HepG2 (cell line): ENCODE measurements around the gene C1orf21. TPM values are rescaled to one million over a fixed set of nuclear protein-coding genes. Genes with fewer than 3 reads are reported as not detected.

Source experiments
- ATAC-seq: fragments of 200-7000 bp; cut with Tn5 transposase; 3 replicates; pipeline ENCODE4 v1.9.1; 2020; ENCODE audit warnings: mild to moderate bottlenecking, moderate library complexity
- BruUV-seq: library from RNA; stranded (reverse); fragments of 400-500 nt; replicated peaks from 2 replicates; lab custom pipeline; 2021; lab: Mats Ljungman, UMichigan
- CTCF ChIA-PET: fragments of 300-600 bp; formaldehyde crosslinking; extraction: SDS; loops from one replicate; lab custom pipeline; 2021; ENCODE audit warnings: low total read pairs, inconsistent platforms, low intra/inter-chr PET ratio; lab: Yijun Ruan, JAX
- POLR2A ChIA-PET: fragments of 350-600 bp; sonication (Branson Sonifier 250); formaldehyde crosslinking; loops from one replicate; lab custom pipeline; 2020; ENCODE audit warnings: antibody characterized with exemption, inconsistent platforms; lab: Yijun Ruan, JAX
- DNase-seq: peaks from one replicate; pipeline ENCODE4 v3.0.0-alpha.2; 2015; ENCODE audit warnings: low spot score
- FAIRE-seq: peaks from 3 replicates; lab custom pipeline; 2011; peaks lifted over from hg19 to GRCh38; lab: Jason Lieb, UNC
- H2AFZ ChIP-seq: one replicate; pipeline ENCODE4 v1.6.1; 2011; ENCODE audit warnings: low read length, inconsistent platforms
- H3K27ac ChIP-seq: fragments of 300-600 bp; 3 replicates; pipeline ENCODE4 v1.8.0; 2011; ENCODE audit warnings: mixed run types, mild to moderate bottlenecking, mixed read lengths, low read length, inconsistent platforms; ENCODE audit not compliant: insufficient read depth; ENCODE audit errors: extremely low read length
- H3K27me3 ChIP-seq, 2 experiments: fragments of 200-600 bp in 1 of 2; 2 replicates in 1 of 2; 3 replicates in 1 of 2; pipeline versions ENCODE4 v1.6.0 to v1.8.0; 2011; ENCODE audit warnings: low read length in 2 of 2, mild to moderate bottlenecking in 2 of 2, moderate library complexity in 2 of 2, inconsistent platforms in 1 of 2; ENCODE audit not compliant: insufficient read depth in 2 of 2, control insufficient read depth in 1 of 2
- H3K36me3 ChIP-seq, 2 experiments: fragments of 200-600 bp in 1 of 2; replicated peaks in 1 of 2; 2 replicates in 1 of 2; 3 replicates in 1 of 2; pipeline versions ENCODE4 v1.5.1 to v1.8.0; 2011; ENCODE audit warnings: low read length in 2 of 2, inconsistent platforms in 1 of 2; ENCODE audit not compliant: insufficient read depth in 2 of 2, control insufficient read depth in 1 of 2
- H3K4me1 ChIP-seq: 2 replicates; pipeline ENCODE4 v1.5.1; 2012; ENCODE audit warnings: low read length, inconsistent platforms; ENCODE audit not compliant: insufficient read depth
- H3K4me2 ChIP-seq: 2 replicates; pipeline ENCODE4 v1.6.0; 2011; ENCODE audit warnings: low read depth, low read length, inconsistent platforms
- H3K4me3 ChIP-seq, 3 experiments: fragments of 200-600 bp in 1 of 3; sonication (generic), shearing (Covaris generic) in 1 of 3; replicated peaks in 1 of 3; 2 replicates each; pipeline ENCODE4 v1.5.1; 2011 to 2016; ENCODE audit warnings: low read length in 3 of 3, inconsistent platforms in 2 of 3, low read depth in 2 of 3, mild to moderate bottlenecking in 2 of 3, control low read depth in 1 of 3, mixed read lengths in 1 of 3; ENCODE audit not compliant: insufficient read depth in 1 of 3
- H3K79me2 ChIP-seq: one replicate; pipeline ENCODE4 v1.6.1; 2011; ENCODE audit warnings: low read length, inconsistent platforms; ENCODE audit not compliant: insufficient read depth
- H3K9ac ChIP-seq: 2 replicates; pipeline ENCODE4 v1.6.0; 2011; ENCODE audit warnings: mild to moderate bottlenecking, low read depth, low read length, inconsistent platforms; ENCODE audit not compliant: insufficient read depth
- H3K9me3 ChIP-seq: 2 replicates; pipeline ENCODE4 v1.5.1; 2012; ENCODE audit warnings: mild to moderate bottlenecking, low read length
- H4K20me1 ChIP-seq: 2 replicates; pipeline ENCODE4 v1.6.0; 2011; ENCODE audit warnings: inconsistent platforms, mild to moderate bottlenecking, low read length, moderate library complexity; ENCODE audit not compliant: insufficient read depth
- DRAP1 ChIP-seq: IDR thresholded peaks from 2 replicates; pipeline ENCODE4 v1.6.1; 2016; ENCODE audit warnings: missing genetic modification reagents, missing compliant biosample characterization
- POLR2G ChIP-seq: fragments of 200-400 bp; formaldehyde crosslinking; IDR thresholded peaks from 2 replicates; pipeline ENCODE4 v1.6.1; 2018; ENCODE audit warnings: mild to moderate bottlenecking, low read depth, low read length, moderate library complexity
- RARG ChIP-seq: sonication (generic); formaldehyde crosslinking; IDR thresholded peaks from 2 replicates; pipeline ENCODE4 v1.4.0; 2020; ENCODE audit warnings: low read depth, mild to moderate bottlenecking, missing genetic modification reagents
- TBP ChIP-seq: sonication (generic); formaldehyde crosslinking; IDR thresholded peaks from 2 replicates; pipeline ENCODE4 v1.5.0; 2020; ENCODE audit warnings: missing genetic modification reagents
- XRCC5 ChIP-seq: fragments of 200-400 bp; formaldehyde crosslinking; optimal IDR thresholded peaks from 2 replicates; pipeline ENCODE3; 2017; ENCODE audit warnings: mild to moderate bottlenecking, low read length
- ZNF737 ChIP-seq: sonication (generic); formaldehyde crosslinking; IDR thresholded peaks from 2 replicates; pipeline ENCODE4 v1.5.0; 2020; ENCODE audit warnings: missing genetic modification reagents, mild to moderate bottlenecking, borderline replicate concordance
- ZNF841 ChIP-seq: sonication (generic); formaldehyde crosslinking; IDR thresholded peaks from 2 replicates; pipeline ENCODE4 v1.8.1; 2023; ENCODE audit warnings: missing genetic modification reagents, borderline replicate concordance
- WGBS: methylation state at CpG from one replicate; pipeline ENCODE4 v1.1.6; 2017; ENCODE audit warnings: low lambda C conversion rate; 5-methylcytosine and 5-hydroxymethylcytosine counted together
- in situ Hi-C: cut with HindIII; loops from 2 replicates; pipeline ENCODE4 v1.10.0; 2017; ENCODE audit warnings: low pct_unique_long_range_greater_than_20kb; ENCODE audit not compliant: extremely low pct_ligation_motif_present
- intact Hi-C: fragments of 100-400 bp; cut with micrococcal nuclease; formaldehyde crosslinking; loops from one replicate; pipeline ENCODE4 v1.10.0; 2022; ENCODE audit not compliant: unreplicated experiment
- polyA plus RNA-seq, 8 experiments: library from polyadenylated mRNA; depleted of rRNA in 3 of 8; stranded (reverse) in 7 of 8; unstranded in 1 of 8; fragments of >200 nt; fragmentation: Illumina TruSeq in 4 of 8; extraction: Trizol in 4 of 8; gene quantifications; 2 replicates each; pipeline versions ENCODE4 v1.2.1 to v1.2.3, GENCODE V29; 2011 to 2016; ENCODE audit warnings: low read depth in 4 of 8, missing spikeins in 1 of 8, mixed read lengths in 1 of 8; ENCODE audit not compliant: insufficient read depth in 1 of 8
- total RNA-seq, 5 experiments: library from RNA; depleted of rRNA; stranded (reverse); fragments of >200 nt; fragmentation: Illumina TruSeq; extraction: Trizol; gene quantifications; 2 replicates each; pipeline ENCODE4 v1.2.3, GENCODE V29; 2016; ENCODE audit warnings: low read depth in 1 of 5
- TF ChIP-seq, protein P1 (sequence below): sonication (generic); formaldehyde crosslinking; IDR thresholded peaks from 2 replicates; pipeline ENCODE4 v1.9.0; 2021; ENCODE audit warnings: mild to moderate bottlenecking, missing genetic modification reagents

The C1orf21 gene
- total and polyA plus RNA-seq, 2 of the 13 experiments (the other 11 are each of a cell fraction or from before 2014, with no cell fraction given) = not detected

- TF ChIP-seq, protein P1, sequence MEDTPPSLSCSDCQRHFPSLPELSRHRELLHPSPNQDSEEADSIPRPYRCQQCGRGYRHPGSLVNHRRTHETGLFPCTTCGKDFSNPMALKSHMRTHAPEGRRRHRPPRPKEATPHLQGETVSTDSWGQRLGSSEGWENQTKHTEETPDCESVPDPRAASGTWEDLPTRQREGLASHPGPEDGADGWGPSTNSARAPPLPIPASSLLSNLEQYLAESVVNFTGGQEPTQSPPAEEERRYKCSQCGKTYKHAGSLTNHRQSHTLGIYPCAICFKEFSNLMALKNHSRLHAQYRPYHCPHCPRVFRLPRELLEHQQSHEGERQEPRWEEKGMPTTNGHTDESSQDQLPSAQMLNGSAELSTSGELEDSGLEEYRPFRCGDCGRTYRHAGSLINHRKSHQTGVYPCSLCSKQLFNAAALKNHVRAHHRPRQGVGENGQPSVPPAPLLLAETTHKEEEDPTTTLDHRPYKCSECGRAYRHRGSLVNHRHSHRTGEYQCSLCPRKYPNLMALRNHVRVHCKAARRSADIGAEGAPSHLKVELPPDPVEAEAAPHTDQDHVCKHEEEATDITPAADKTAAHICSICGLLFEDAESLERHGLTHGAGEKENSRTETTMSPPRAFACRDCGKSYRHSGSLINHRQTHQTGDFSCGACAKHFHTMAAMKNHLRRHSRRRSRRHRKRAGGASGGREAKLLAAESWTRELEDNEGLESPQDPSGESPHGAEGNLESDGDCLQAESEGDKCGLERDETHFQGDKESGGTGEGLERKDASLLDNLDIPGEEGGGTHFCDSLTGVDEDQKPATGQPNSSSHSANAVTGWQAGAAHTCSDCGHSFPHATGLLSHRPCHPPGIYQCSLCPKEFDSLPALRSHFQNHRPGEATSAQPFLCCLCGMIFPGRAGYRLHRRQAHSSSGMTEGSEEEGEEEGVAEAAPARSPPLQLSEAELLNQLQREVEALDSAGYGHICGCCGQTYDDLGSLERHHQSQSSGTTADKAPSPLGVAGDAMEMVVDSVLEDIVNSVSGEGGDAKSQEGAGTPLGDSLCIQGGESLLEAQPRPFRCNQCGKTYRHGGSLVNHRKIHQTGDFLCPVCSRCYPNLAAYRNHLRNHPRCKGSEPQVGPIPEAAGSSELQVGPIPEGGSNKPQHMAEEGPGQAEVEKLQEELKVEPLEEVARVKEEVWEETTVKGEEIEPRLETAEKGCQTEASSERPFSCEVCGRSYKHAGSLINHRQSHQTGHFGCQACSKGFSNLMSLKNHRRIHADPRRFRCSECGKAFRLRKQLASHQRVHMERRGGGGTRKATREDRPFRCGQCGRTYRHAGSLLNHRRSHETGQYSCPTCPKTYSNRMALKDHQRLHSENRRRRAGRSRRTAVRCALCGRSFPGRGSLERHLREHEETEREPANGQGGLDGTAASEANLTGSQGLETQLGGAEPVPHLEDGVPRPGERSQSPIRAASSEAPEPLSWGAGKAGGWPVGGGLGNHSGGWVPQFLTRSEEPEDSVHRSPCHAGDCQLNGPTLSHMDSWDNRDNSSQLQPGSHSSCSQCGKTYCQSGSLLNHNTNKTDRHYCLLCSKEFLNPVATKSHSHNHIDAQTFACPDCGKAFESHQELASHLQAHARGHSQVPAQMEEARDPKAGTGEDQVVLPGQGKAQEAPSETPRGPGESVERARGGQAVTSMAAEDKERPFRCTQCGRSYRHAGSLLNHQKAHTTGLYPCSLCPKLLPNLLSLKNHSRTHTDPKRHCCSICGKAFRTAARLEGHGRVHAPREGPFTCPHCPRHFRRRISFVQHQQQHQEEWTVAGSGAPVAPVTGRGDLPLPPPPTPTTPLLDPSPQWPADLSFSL = no peak
- TF ChIP-seq RARG (CRISPR knock-in tag) = no peak
- no peak for TF ChIP-seq POLR2G
- no peak for TF ChIP-seq ZNF737 (CRISPR knock-in tag)
- no peak for TF ChIP-seq ZNF841 (CRISPR knock-in tag)
Observed at GRCh38 chr1:184524248-184524647, 137.4 kb downstream of the C1orf21 start (continued).

DNA sequence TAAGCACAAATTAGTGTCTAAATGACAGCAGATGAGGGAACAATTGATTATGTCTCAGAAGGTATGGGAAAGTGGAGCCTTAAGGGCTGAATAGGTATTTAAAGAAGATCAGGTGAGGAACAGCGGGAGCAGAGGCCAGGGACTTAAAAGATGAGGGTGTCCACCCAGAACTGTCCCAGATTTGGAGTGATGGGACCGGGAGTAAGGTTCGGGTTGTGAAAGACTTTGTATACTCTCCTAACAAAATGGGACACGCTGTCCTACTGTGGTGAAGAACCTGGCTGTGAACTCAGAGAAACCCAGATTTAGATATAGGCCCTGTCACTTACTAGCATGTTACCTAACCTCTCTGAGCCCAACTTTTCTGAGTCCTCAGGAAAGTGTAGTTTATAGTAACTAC, 140.6 kb downstream of the C1orf21 start:
- CTCF ChIA-PET = no interaction called here
- H3K36me3 ChIP-seq = no peaks in the 10 kb centered on the region
- H3K4me3 ChIP-seq = no peak overlapping the region
- H2AFZ ChIP-seq = no peak overlapping the region
- no peaks in the 10 kb centered on the region for H3K9me3 ChIP-seq
- no peak overlapping the region for H3K27ac ChIP-seq
- WGBS = 6% methylated on average over 4 of the region's 4 CpGs
- DNase-seq (no peak), ATAC-seq (no peak), FAIRE-seq (no peak)
- no peaks in the 10 kb centered on the region; a peak in 1 of 5 replicates for H3K27me3 ChIP-seq
- BruUV-seq = no TSS peak
- H3K79me2 ChIP-seq = no peaks in the 10 kb centered on the region
- no peak overlapping the region for H3K9ac ChIP-seq
- intact Hi-C loops (no loop called here), in situ Hi-C loops (no loop called here)
- no peaks in the 10 kb centered on the region for H4K20me1 ChIP-seq
- TF ChIP-seq TBP (CRISPR knock-in tag) (no peak), DRAP1 (no peak), XRCC5 (no peak)
- no peak overlapping the region for H3K4me2 ChIP-seq
- H3K4me1 ChIP-seq = no peaks in the 10 kb centered on the region
- POLR2A ChIA-PET = no interaction called here
